ENCODE data around the gene TGM5. TPM values are rescaled to one million over a fixed set of nuclear protein-coding genes. Genes with fewer than 3 reads are reported as not detected.

The TGM5 gene
- total RNA-seq, 1 donor from 2014 or later = not detected

DNA sequence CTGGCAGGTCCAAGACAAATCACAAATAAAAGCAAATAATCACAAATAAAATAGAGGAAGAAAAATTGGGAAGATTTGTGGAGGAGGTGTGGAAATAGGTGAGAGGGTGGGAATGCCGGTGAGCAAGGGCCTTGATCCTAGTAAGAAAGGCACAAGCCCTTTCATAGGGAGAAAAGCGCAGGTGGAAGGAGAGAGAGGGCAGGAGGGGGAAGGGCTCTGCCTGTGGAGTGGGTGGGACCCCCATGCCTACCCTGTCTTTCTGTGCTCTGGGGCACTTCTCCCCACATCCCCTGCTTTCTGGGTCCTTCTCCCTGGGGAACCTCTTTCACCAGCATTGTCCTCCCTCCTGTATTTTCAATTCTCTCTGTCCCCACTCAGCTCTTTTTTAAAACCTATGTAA is 711 bp upstream of the TGM5 start:
- no peak overlapping the region for H3K27ac Mint-ChIP-seq (ENCODE audit: unreplicated experiment)
- H3K27me3 Mint-ChIP-seq (ENCODE audit: unreplicated experiment) = peaks cover 3% of the 10 kb centered on the region
- H3K36me3 Mint-ChIP-seq (ENCODE audit: unreplicated experiment) = peaks cover 4% of the 10 kb centered on the region
- no peaks in the 10 kb centered on the region for H3K9me3 Mint-ChIP-seq (ENCODE audit: unreplicated experiment)
- no peak for DNase-seq
- no peak overlapping the region for H3K4me3 Mint-ChIP-seq (ENCODE audit: unreplicated experiment)
- no peak for TF ChIP-seq CTCF (IDR thresholded peaks at IDR 0.05; ENCODE audit: partially characterized antibody, unreplicated experiment)
- H3K4me1 Mint-ChIP-seq (ENCODE audit: low read depth, unreplicated experiment) = no peaks in the 10 kb centered on the region

GRCh38 chr15:43266386-43266785 is 342 bp downstream of the TGM5 start:
- Mint-ChIP-seq H3K27ac (ENCODE audit: unreplicated experiment) (no peak overlapping the region), H3K36me3 (ENCODE audit: unreplicated experiment) (peaks cover 4% of the 10 kb centered on the region), H3K4me3 (ENCODE audit: unreplicated experiment) (no peak overlapping the region), H3K4me1 (ENCODE audit: low read depth, unreplicated experiment) (no peaks in the 10 kb centered on the region), H3K9me3 (ENCODE audit: unreplicated experiment) (no peaks in the 10 kb centered on the region), H3K27me3 (ENCODE audit: unreplicated experiment) (peaks cover 2% of the 10 kb centered on the region)
- DNase-seq = no peak
- no peak for TF ChIP-seq CTCF (IDR thresholded peaks at IDR 0.05; ENCODE audit: partially characterized antibody, unreplicated experiment)

DNA sequence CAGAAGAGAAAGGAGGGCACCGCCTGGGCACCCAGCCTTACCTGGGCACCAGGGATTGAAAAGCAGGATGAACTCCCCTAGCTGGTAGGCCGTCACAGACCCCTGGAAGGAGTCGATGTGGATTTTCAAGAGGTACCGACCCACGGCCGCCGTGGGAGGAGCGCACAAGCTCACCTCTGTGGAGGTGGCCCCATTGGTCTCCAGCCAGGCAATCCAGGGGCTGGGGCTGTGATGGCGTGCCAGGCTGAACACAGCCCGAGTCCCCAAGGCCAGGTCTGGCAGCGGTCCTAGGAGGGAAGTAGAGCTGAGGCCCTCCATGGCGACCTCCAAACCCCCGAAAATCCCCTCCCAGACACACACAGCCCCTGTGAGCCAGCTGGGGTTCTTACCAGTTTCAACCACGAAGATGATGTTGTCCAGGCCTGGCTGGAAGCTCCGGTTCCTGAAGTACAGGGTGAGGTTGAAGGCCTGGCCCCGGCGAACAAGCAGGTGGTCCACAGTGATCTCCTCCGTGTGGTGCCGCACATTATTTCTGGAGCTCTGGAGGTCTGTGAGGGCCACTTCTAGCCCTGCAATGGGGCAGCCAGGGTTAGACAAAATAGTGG is 6.6 kb downstream of the TGM5 start:
- H3K9me3 Mint-ChIP-seq (ENCODE audit: unreplicated experiment) = peaks cover 1% of the 10 kb centered on the region
- no peak for DNase-seq
- no peak overlapping the region for H3K4me3 Mint-ChIP-seq (ENCODE audit: unreplicated experiment)
- H3K27ac Mint-ChIP-seq (ENCODE audit: unreplicated experiment) = no peak overlapping the region
- no peaks in the 10 kb centered on the region for H3K36me3 Mint-ChIP-seq (ENCODE audit: unreplicated experiment)
- no peaks in the 10 kb centered on the region for H3K4me1 Mint-ChIP-seq (ENCODE audit: low read depth, unreplicated experiment)
- no peak for TF ChIP-seq CTCF (IDR thresholded peaks at IDR 0.05; ENCODE audit: partially characterized antibody, unreplicated experiment)
- no peaks in the 10 kb centered on the region for H3K27me3 Mint-ChIP-seq (ENCODE audit: unreplicated experiment)

- no peaks in the 10 kb centered on the region for H3K27me3 Mint-ChIP-seq (ENCODE audit: unreplicated experiment)
- no peak overlapping the region for H3K4me3 Mint-ChIP-seq (ENCODE audit: unreplicated experiment)
- peaks cover 1% of the 10 kb centered on the region for H3K9me3 Mint-ChIP-seq (ENCODE audit: unreplicated experiment)
- no peak overlapping the region for H3K27ac Mint-ChIP-seq (ENCODE audit: unreplicated experiment)
- H3K4me1 Mint-ChIP-seq (ENCODE audit: low read depth, unreplicated experiment) = no peaks in the 10 kb centered on the region
- no peak for TF ChIP-seq CTCF (IDR thresholded peaks at IDR 0.05; ENCODE audit: partially characterized antibody, unreplicated experiment)
- no peak for DNase-seq
- H3K36me3 Mint-ChIP-seq (ENCODE audit: unreplicated experiment) = no peaks in the 10 kb centered on the region
These were observed 7.9 kb downstream of the TGM5 start for GRCh38 chr15:43258781-43259180.

DNA sequence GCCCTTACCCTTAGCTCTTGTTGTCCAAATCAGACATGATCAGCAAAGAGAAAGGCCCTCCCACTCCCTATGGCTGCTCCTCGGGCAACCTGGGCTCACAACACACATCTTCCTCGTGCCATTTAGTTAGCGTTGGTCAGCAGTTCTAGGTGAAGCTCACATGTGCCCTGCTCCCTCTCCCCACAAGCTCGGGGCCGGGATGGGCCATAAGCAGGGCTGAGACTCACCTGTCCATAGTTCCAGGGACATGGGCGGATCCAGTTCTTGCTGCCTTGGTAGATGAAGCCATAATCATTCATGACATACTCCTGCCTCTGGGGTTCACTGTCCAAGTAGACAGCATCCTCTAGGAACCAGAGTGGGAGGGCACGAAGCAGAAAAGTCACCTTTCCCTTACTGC is 10.4 kb downstream of the TGM5 start:
- Mint-ChIP-seq H3K9me3 (ENCODE audit: unreplicated experiment) (peaks cover 1% of the 10 kb centered on the region), H3K4me1 (ENCODE audit: low read depth, unreplicated experiment) (no peaks in the 10 kb centered on the region), H3K27me3 (ENCODE audit: unreplicated experiment) (no peaks in the 10 kb centered on the region), H3K4me3 (ENCODE audit: unreplicated experiment) (no peak overlapping the region), H3K27ac (ENCODE audit: unreplicated experiment) (no peak overlapping the region), H3K36me3 (ENCODE audit: unreplicated experiment) (no peaks in the 10 kb centered on the region)
- TF ChIP-seq CTCF (IDR thresholded peaks at IDR 0.05; ENCODE audit: partially characterized antibody, unreplicated experiment) = no peak
- no peak for DNase-seq
